Putamen (tissue), 1 donor: Measurements from ENCODE around the gene IFITM1.
"Not testable (repeated sequence)": the region's sequence is repeated elsewhere in the genome, so short reads cannot be mapped to it uniquely, and the experiment has no call there.

Source experiments
- DNase-seq: peaks from one replicate; pipeline ENCODE4 v3.0.0-alpha.2; 2016; ENCODE audit warnings: low spot score

Gene IFITM1

GRCh38 chr11:308740-309665 lies 4.8 kb upstream of the IFITM1 start:
- not testable (repeated sequence) for DNase-seq

- not testable (repeated sequence) for DNase-seq
Observed at GRCh38 chr11:309979-310572, 3.8 kb upstream of the IFITM1 start.

- DNase-seq = not testable (repeated sequence)
Observed at GRCh38 chr11:311013-311748, 2.7 kb upstream of the IFITM1 start.

- DNase-seq = no peak
Observed at GRCh38 chr11:312092-312816, 1.6 kb upstream of the IFITM1 start.

- DNase-seq = no peak
Observed at GRCh38 chr11:313304-313786, 495 bp upstream of the IFITM1 start.

- not testable (repeated sequence) for DNase-seq
Observed at GRCh38 chr11:314554-314875, 675 bp downstream of the IFITM1 start.

- DNase-seq = no peak
Observed at GRCh38 chr11:315051-315481, 1.2 kb downstream of the IFITM1 start.

GRCh38 chr11:315516-315994 lies 1.7 kb downstream of the IFITM1 start:
- DNase-seq = no peak

- no peak for DNase-seq
Observed at GRCh38 chr11:316031-316701, 2.3 kb downstream of the IFITM1 start.

- DNase-seq = no peak
Observed at GRCh38 chr11:316891-317301, 3.1 kb downstream of the IFITM1 start.

GRCh38 chr11:317668-318404 lies 4.0 kb downstream of the IFITM1 start:
- DNase-seq = not testable (repeated sequence)

GRCh38 chr11:318405-319120 lies 4.7 kb downstream of the IFITM1 start:
- not testable (repeated sequence) for DNase-seq

- DNase-seq = not testable (repeated sequence)
Observed at GRCh38 chr11:319121-319887, 5.5 kb downstream of the IFITM1 start.

- not testable (repeated sequence) for DNase-seq
Observed at GRCh38 chr11:319888-320273, 6.0 kb downstream of the IFITM1 start.

- DNase-seq = no peak
Observed at GRCh38 chr11:324156-324555, 10.3 kb downstream of the IFITM1 start.

- DNase-seq = not testable (repeated sequence)
Observed at GRCh38 chr11:324593-325517, 11.0 kb downstream of the IFITM1 start.

GRCh38 chr11:325796-326591 lies 12.2 kb downstream of the IFITM1 start:
- no peak for DNase-seq
